ENCODE results near the gene SDHAF1.
A peak's percentile ranks its signal among the peaks of the same experiment; 100 is the strongest.
"Not testable (repeated sequence)": the region's sequence is repeated elsewhere in the genome, so short reads cannot be mapped to it uniquely, and the experiment has no call there.

The SDHAF1 gene

DNA sequence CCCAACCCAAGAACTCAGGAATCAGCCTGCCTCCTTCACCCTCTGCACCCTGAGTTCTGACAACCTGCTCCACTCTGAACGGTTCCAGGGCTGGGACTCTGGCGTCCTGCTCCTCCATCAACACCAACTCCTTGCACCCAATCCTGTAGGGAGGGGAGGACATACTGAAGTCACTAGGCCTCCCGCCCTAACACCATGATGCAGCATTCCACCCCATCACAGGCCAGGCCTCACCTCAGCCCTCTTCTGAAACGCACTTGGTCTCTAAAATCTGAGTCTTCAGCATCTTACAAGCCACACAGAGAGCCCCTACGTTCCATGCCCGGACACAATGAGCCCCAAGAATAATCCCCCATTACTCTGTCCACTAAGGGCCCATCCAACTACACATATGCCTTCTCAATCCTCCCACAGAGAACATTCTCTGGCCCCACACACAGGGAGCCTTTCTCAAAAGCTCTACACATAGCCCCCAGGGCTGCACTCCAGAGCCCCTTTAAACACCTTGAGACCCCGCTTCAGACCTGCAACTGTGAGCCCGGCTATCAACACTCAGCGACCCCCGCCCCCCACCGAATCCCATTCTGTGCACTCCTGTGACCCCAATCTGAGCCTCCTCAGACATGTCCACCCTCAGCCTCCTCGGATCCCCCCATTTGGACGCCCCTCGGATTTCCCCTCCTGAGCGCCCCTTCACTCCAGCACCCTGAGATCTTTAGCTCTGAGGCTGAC, 18.5 kb downstream of the SDHAF1 start:
- intact Hi-C loops (cut with DNase I), result no loop called here
- DNase-seq, result peak in 1 of 10 donors; percentile 67

DNA sequence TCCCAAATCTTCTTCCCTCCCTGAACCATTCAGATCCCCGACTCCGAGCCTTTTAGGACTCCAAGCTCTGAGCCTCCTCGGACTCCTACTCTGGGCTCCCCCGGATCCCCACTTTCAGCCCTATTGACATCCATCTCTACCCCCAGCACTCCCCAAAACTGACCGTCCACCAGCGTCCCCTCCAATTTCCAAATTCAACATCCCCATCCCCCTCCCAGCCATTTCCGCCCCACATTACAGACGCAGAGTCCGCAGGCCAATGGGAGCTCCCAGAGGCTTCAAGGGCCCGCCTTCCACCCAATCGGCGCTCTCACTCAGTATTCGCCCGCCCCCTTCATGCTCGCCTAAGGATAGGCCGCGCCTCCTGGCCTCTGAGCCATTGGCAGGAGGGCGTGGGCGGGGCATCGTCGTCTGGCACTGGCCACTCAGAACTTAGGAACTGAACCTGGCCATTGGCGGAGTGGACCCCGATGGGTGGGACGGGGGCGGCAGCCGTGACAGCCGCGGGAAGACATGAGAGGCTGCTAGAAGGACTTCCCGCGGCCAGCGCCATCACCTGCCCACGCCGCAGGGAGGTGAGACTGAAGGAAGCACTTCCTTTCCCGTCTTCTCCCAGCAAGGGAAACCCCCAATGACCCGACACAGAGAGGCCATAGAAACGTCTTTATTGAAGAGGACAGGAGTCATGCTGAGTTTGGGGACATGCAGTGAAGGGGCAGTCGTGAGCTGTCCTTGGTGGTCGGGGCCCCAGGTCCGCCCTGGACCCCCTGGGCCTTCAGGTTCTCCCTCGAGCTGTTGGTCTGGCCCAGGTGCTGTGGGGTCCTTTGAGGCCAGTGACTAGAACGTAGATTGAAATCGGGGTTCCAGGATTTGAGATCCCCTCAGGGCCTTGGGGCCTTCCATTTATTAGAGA, 19.3 kb downstream of the SDHAF1 start, which contains the start of gene ALKBH6:
Gene ALKBH6 (minus strand): TSS at position 202 of the 913 bp plus-strand sequence. CDS start 816 bp downstream, outside the sequence.
- intact Hi-C loops (cut with DNase I), result no loop called here
- DNase-seq, result peak; percentile 98 to 100 (median 100)

DNA sequence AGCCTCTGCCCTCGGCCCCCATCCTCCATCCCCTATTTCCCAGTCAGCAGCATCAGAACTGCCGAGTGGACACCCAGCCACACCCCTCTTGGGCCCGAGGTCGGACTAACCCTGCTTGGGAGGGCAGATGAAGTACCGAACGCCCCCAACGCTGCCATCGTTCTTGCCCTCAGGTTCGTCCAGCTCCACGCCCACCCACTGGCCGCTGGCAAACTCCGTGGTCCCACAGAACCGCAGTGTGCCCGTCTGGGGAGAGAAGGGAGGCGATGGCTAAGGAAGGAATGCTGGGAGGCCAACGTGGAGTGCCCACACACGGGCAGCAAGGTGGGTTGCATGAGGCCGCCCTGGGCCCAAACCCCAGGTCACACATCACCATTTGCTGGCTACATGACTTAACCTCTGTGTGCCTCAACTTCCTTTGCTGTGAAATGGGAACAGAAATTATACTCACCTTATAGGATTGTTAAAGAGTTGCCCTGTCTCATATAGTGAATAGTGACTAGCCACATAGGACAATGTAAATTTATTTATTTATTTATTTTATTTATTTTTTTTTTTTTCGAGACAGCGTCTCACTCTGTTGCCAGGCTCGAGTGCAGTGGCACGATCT, 24.2 kb downstream of the SDHAF1 start:
- DNase-seq, result no peak
- intact Hi-C loops (cut with DNase I), result no loop called here

DNA sequence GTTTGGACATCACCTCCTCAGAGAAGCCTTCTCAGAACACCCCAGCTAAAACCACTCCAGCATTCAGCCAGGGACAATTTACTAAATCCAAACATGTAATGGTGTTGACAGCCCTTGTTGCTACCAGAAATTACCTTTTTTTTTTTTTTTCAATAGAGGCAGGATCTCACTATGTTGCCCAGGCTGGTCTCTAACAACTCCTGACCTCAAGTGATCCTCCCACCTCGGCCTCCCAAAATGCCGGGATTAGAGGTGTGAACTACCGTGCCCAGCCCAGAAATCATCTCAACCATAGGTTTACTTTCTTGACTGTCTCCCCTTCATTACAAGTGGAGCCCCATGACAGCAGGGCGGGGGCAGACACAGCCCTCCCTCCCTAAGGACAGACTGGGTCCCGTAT, 28.4 kb downstream of the SDHAF1 start:
- no peak for DNase-seq
- intact Hi-C loops (cut with DNase I), result no loop called here

GRCh38 chr19:36025541-36025940, 30.6 kb downstream of the SDHAF1 start:
- intact Hi-C loops (cut with DNase I), result no loop called here
- DNase-seq, result no peak

GRCh38 chr19:36026091-36026876, 31.3 kb downstream of the SDHAF1 start:
- intact Hi-C loops (cut with DNase I), result no loop called here

DNA sequence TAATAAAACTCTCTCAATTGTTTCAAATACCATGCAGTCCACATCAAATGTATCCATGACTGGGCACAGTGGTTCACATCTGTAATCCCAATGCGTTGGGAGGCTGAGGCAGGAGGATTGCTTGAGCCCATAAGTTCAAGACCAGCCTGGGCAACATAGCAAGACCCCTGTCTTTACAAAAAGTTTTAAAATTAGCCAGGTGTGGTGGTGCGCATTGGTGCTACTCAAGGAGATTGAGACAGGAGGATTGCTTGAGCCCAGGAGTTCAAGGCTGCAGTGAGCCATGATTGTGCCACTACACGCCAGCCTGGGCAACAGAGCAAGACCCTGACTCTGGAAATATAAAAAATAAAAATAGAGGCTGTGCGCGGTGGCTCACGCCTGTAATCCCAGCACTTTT, 32.7 kb downstream of the SDHAF1 start:
- intact Hi-C loops (cut with DNase I), result no loop called here
- no peak for DNase-seq

More at GRCh38 chr19:36026091-36026876, 31.3 kb downstream of the SDHAF1 start:
- peak in 1 of 10 donors; percentile 71 for DNase-seq

- intact Hi-C loops (cut with DNase I), result no loop called here
- DNase-seq, result peak in 8 of 10 donors; percentile 49 to 95 (median 72)
Observed at GRCh38 chr19:36028313-36029041, 33.5 kb downstream of the SDHAF1 start.

DNA sequence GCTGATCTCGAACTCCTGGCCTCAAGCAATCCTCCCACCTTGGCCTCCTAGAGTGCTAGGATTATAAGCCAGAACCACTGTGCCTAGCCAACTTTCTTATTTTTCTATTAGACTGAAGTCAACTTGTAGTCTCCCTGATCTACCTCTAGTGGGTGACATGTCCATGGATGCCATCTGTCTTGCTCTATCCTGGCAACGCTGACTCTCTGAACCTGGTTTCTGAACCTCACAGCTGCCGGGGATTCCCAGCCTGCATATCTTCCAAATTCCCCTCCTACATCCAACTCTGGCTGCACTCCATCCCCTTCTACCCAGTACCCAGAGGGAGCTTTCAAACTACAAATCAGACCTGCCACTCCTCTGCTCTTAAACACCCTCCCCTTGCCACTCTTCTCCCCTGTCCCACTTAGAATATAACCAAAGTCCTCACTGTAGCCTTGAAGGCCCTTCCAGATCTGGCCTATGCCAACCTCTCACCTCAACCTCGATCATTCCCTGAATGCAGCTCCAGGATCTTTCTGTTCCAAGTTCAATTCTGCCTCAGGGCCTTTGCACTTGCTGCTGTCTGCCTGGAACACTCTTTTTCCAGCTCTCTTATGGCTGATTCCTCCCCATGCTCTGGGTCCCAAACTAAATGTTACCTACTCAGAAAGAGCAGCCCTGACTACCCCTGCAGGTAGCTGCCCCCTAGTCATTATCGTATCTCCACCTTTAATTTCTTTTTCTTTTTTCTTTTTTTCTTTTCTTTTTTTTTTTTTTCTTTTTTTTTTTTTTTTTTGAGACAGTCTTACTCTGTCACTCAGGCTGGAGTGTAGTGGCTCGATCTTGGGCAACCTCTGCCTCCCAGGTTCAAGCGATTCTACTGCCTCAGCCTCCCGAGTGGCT, 35.5 kb downstream of the SDHAF1 start:
- intact Hi-C loops (cut with DNase I), result no loop called here
- peak in 2 of 10 donors; percentile 38 to 54 for DNase-seq

DNA sequence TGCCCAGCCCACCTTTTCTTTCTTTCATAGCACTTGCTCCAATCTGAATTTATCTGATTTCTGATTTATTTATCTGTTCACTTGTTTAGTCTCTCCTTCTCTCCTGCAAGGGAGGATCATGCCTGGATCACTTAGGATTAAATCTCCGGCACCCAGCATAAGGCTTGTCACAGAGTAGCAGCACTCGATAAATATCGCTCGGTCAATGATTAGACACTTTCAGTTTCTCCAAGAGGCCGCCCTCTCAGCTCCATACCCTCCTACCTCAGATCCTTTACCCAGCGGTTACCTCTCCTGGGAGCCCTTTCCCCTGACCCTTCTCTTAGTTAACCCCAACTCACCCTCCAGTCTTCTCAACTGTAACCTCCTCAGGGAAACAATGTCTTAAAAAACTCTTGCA, 36.3 kb downstream of the SDHAF1 start:
- intact Hi-C loops (cut with DNase I), result no loop called here

GRCh38 chr19:36032251-36033104, 37.5 kb downstream of the SDHAF1 start, which contains the start of gene CLIP3:
Gene CLIP3 (minus strand): TSS chr19:36032873. CDS start chr19:36032357, 516 bp downstream.
- intact Hi-C loops (cut with DNase I), result no loop called here
- DNase-seq, result peak; percentile 82 to 98 (median 87)

More for the DNA sequence above, 36.3 kb downstream of the SDHAF1 start:
- DNase-seq, result peak in 1 of 10 donors; percentile 9

GRCh38 chr19:36040495-36040894, 45.5 kb downstream of the SDHAF1 start:
- no peak for DNase-seq
- intact Hi-C loops (cut with DNase I), result no loop called here

DNA sequence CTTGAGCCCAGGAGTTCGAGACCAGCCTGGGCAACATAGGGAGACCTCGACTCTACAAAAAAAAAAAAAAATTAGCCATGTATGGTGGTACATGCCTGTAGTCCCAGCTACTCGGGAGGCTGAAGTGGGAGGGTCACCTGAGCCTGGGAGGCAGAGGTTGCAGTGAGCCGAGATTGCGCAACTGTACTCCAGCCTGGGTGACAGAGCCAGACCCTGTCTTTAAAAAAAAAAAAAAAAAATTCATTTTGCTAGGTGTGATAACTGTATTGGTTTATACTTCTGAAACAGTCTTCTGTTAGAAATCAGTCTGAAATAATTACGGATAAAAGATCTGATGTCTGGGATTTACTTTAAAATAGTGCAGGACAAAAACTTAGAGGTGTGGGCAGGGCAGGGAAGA, 46.1 kb downstream of the SDHAF1 start:
- intact Hi-C loops (cut with DNase I); DNase-seq: not testable (repeated sequence)

DNA sequence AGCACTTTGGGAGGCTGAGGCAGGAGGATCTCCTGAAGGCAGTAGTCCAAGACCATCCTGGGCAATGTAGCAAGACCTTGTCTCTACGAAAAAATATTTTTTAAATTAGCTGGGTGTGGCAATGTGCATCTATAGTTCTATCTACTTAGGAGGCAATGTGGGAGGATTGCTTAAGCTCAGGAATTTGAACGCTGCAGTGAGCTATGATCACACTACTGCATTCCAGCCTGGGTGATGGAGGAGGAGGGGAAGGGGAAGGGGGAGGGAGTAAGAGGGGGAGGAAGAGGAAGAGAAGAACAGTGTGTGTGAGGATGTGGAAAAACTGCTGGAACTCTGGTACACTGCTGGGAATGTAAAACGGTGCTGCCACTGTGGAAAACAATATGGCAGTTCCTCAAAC, 46.8 kb downstream of the SDHAF1 start:
- intact Hi-C loops (cut with DNase I), result no loop called here
- DNase-seq, result no peak

GRCh38 chr19:36043952-36044351, 49.0 kb downstream of the SDHAF1 start:
- peak in 1 of 10 donors; percentile 33 for DNase-seq
- intact Hi-C loops (cut with DNase I), result no loop called here

Data from posterior cingulate gyrus (tissue), 11 donors.